Large intestine (tissue), 3 donors: ENCODE data around the gene ROMO1. TPM values are rescaled to one million over a fixed set of nuclear protein-coding genes. Genes with fewer than 3 reads are reported as not detected.
"Not testable (repeated sequence)": the region's sequence is repeated elsewhere in the genome, so short reads cannot be mapped to it uniquely, and the experiment has no call there.

Experiments used
- DNase-seq, 2 donors: peaks; one replicate each; pipeline versions ENCODE4 v3.0.0 to v3.0.0-alpha.2; 2013
- H3K27ac ChIP-seq: one replicate; pipeline ENCODE4 v1.5.1; 2013; ENCODE audit warnings: low read length
- H3K27me3 ChIP-seq: 2 replicates; pipeline ENCODE4 v1.6.1; 2013; ENCODE audit warnings: low read length; ENCODE audit not compliant: control insufficient read depth, insufficient read depth
- H3K36me3 ChIP-seq: 2 replicates; pipeline ENCODE4 v1.6.1; 2013; ENCODE audit warnings: low read length; ENCODE audit not compliant: control insufficient read depth, insufficient read depth
- H3K4me1 ChIP-seq: one replicate; pipeline ENCODE4 v1.6.1; 2013; ENCODE audit warnings: low read length; ENCODE audit not compliant: control insufficient read depth, insufficient read depth
- H3K4me3 ChIP-seq: one replicate; pipeline ENCODE4 v1.5.1; 2013; ENCODE audit warnings: low read length
- H3K9me3 ChIP-seq: one replicate; pipeline ENCODE4 v1.6.1; 2013; ENCODE audit warnings: mild to moderate bottlenecking, low read depth, low read length, moderate library complexity; ENCODE audit not compliant: control insufficient read depth
- WGBS: methylation state at CpG from one replicate; pipeline ENCODE4 v1.1.5; 2013; ENCODE audit warnings: low lambda C conversion rate; ENCODE audit not compliant: insufficient coverage; 5-methylcytosine and 5-hydroxymethylcytosine counted together
- polyA plus RNA-seq: library from polyadenylated mRNA; unstranded; fragments of 120-200 nt; gene quantifications from one replicate; pipeline ENCODE4 v1.2.1, GENCODE V29; 2013

Gene ROMO1
- polyA plus RNA-seq, 1 donor, result 133 TPM

- peaks cover 69% of the 10 kb centered on the region for H3K36me3 ChIP-seq
- no peaks in the 10 kb centered on the region for H3K27me3 ChIP-seq
- no peak overlapping the region for H3K4me3 ChIP-seq
- no peaks in the 10 kb centered on the region for H3K9me3 ChIP-seq
- no peak overlapping the region for H3K27ac ChIP-seq
- no peaks in the 10 kb centered on the region for H3K4me1 ChIP-seq
- WGBS, result no CpG with 5 or more reads among the region's 1 CpG
- no peak for DNase-seq
These were observed 9.3 kb downstream of the ROMO1 start for GRCh38 chr20:35708502-35708901.

GRCh38 chr20:35709259-35709658, 10.1 kb downstream of the ROMO1 start:
- no peaks in the 10 kb centered on the region for H3K27me3 ChIP-seq
- H3K4me3 ChIP-seq, result no peak overlapping the region
- H3K4me1 ChIP-seq, result no peaks in the 10 kb centered on the region
- DNase-seq, result no peak
- H3K27ac ChIP-seq, result no peak overlapping the region
- peaks cover 70% of the 10 kb centered on the region for H3K36me3 ChIP-seq
- WGBS, result 100% methylated on average over 1 of the region's 1 CpG
- no peaks in the 10 kb centered on the region for H3K9me3 ChIP-seq

GRCh38 chr20:35710039-35710438, 10.8 kb downstream of the ROMO1 start:
- no peaks in the 10 kb centered on the region for H3K9me3 ChIP-seq
- no peak for DNase-seq
- H3K27me3 ChIP-seq, result no peaks in the 10 kb centered on the region
- no peaks in the 10 kb centered on the region for H3K4me1 ChIP-seq
- peaks cover 65% of the 10 kb centered on the region for H3K36me3 ChIP-seq
- H3K4me3 ChIP-seq, result no peak overlapping the region
- no peak overlapping the region for H3K27ac ChIP-seq

DNA sequence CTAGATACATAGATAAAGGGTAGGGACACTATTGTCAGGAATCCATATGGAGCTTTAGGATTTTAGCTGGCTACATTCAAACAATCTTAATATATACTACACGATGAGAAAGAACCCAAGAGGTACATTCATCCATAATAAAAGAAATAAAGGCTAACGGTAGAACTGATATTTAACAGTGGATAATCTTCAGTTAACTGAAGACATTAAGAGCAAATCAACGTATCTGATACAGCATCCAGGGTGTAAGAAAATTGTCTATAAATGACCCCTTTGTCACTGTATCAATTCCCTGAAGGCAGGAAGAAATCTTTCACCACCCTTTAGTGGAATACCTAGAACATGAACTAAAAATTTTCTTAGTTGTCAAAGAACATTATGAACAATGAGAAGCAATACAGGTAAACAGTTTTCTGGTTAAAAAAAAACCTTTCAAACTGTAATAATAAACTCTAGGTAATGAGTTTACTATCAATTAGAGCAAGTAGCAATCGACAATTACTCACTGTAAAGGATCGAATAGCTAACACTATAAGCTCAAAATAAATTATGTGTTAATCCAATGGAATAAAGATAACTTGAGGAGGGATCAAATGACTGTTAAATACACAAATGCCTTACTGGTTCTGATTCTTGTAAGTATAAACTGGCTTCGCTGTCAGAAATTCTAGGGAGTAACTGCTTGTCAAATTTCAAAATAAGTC, 11.8 kb downstream of the ROMO1 start:
- WGBS, result 14% methylated on average over 1 of the region's 6 CpGs
- no peaks in the 10 kb centered on the region for H3K4me1 ChIP-seq
- no peaks in the 10 kb centered on the region for H3K27me3 ChIP-seq
- H3K36me3 ChIP-seq, result peaks cover 66% of the 10 kb centered on the region
- DNase-seq, result no peak
- no peak overlapping the region for H3K4me3 ChIP-seq
- H3K27ac ChIP-seq, result no peak overlapping the region
- no peaks in the 10 kb centered on the region for H3K9me3 ChIP-seq

DNA sequence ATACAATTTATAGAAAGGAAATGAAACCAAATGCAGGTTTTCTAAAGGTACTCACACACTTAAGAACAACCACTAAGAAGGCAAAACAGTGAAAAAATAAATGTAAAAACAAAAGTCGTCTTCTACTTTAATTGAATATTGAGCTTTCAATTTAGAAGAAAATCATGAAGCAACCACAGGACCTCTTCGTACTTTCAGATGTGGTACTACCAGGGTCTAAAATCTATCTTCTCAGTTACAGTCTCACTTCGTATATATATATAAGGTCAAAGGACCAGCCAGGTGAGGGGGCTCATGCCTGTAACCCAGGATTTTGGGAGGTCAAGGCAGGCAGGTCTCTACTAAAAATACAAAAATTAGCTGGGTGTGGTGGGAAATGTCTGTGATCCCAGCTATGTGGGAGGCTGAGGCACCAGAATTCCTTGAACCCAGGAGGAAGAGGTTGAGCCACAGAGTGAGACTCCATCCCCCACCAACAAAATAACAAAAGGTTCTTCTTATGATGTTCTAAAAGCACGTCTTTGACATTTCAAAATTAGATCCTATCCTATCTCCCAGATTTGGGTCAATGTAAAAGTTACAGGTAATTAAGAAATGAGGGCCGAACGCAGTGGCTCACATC, 12.5 kb downstream of the ROMO1 start:
- H3K36me3 ChIP-seq, result peaks cover 68% of the 10 kb centered on the region

GRCh38 chr20:35713120-35713519, 13.9 kb downstream of the ROMO1 start:
- 100% methylated on average over 2 of the region's 9 CpGs for WGBS
- H3K36me3 ChIP-seq, result peaks cover 74% of the 10 kb centered on the region
- not testable (repeated sequence) for H3K27ac ChIP-seq, H3K27me3 ChIP-seq, DNase-seq, H3K4me1 ChIP-seq, H3K4me3 ChIP-seq, H3K9me3 ChIP-seq

More for the DNA sequence above, 12.5 kb downstream of the ROMO1 start:
- 93% methylated on average over 2 of the region's 6 CpGs for WGBS
- Histone ChIP-seq H3K9me3 (no peaks in the 10 kb centered on the region), H3K4me1 (no peaks in the 10 kb centered on the region), H3K4me3 (no peak overlapping the region), H3K27me3 (no peaks in the 10 kb centered on the region), H3K27ac (no peak overlapping the region)
- DNase-seq, result no peak

DNA sequence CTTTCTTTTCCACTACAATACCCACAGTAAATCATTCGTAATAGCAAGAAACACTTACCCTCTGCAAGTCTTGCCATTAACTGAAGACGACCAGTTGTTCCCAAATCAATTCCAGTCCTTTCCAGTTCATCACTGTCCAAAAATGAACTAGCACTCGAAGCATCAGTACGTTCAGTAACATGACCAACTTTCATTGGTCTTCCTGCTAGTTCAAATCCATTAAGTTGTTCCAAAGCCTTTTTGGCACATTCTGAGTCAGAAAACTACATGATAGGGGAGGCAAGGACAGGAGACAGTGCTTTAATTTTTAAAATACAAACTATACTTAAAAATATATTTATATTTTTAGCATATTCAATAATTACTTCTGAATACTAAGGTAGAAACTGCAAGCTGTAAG, 14.9 kb downstream of the ROMO1 start:
- H3K9me3 ChIP-seq, result no peaks in the 10 kb centered on the region
- H3K4me3 ChIP-seq, result no peak overlapping the region
- WGBS, result 100% methylated on average over 4 of the region's 4 CpGs
- no peaks in the 10 kb centered on the region for H3K27me3 ChIP-seq
- DNase-seq, result no peak
- H3K36me3 ChIP-seq, result peaks cover 77% of the 10 kb centered on the region
- no peaks in the 10 kb centered on the region for H3K4me1 ChIP-seq
- no peak overlapping the region for H3K27ac ChIP-seq

DNA sequence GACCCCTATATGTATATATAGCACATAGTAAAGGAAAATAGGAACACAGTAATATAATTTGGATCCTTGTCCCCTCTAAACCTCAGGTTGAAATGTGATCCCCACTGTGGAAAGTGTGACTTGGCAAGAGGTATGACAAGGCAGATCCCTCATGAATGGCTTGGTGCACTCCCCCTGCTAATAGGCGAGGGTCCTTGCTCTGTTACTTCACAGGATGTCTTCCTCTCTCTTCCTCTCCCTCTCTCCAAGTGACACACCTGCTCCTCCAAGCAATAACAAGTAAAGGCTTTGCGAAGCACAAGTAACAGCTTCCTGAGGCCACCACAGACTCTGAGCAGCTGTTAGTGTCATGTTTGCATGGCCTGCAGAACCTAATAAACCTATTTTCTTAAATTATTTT, 16.4 kb downstream of the ROMO1 start:
- peaks cover 79% of the 10 kb centered on the region for H3K36me3 ChIP-seq
- no peak for DNase-seq
- no peaks in the 10 kb centered on the region for H3K9me3 ChIP-seq
- no peaks in the 10 kb centered on the region for H3K27me3 ChIP-seq
- no peak overlapping the region for H3K27ac ChIP-seq
- H3K4me3 ChIP-seq, result no peak overlapping the region
- no peaks in the 10 kb centered on the region for H3K4me1 ChIP-seq
- no CpG with 5 or more reads among the region's 2 CpGs for WGBS

GRCh38 chr20:35716330-35716729, 17.1 kb downstream of the ROMO1 start:
- Histone ChIP-seq H3K36me3 (peaks cover 79% of the 10 kb centered on the region), H3K4me3 (no peak overlapping the region), H3K27me3 (no peaks in the 10 kb centered on the region), H3K27ac (no peak overlapping the region), H3K4me1 (no peaks in the 10 kb centered on the region), H3K9me3 (no peaks in the 10 kb centered on the region)
- WGBS, result no CpG with 5 or more reads among the region's 4 CpGs
- DNase-seq, result no peak

DNA sequence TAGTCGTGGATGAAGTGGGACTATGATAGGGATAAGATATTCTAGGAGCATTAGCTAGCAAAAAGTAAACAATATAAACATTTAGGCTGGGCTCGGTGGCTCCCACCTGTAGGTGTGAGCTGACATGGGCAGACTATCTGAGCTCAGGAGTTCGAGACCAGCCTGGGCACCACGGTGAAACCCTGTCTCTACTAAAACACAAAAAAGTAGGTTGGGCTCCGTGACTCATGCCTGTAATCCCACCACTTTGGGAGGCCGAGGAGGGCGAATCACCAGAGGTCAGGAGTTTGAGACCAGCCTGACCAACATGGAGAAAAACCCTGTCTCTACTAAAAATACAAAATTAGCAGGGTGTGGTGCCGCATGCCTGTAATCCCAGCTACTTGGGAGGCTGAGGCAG, 19.1 kb downstream of the ROMO1 start:
- 80% methylated on average over 1 of the region's 8 CpGs for WGBS
- not testable (repeated sequence) for H3K27me3 ChIP-seq, DNase-seq, H3K9me3 ChIP-seq, H3K4me3 ChIP-seq, H3K4me1 ChIP-seq, H3K27ac ChIP-seq
- H3K36me3 ChIP-seq, result peaks cover 82% of the 10 kb centered on the region
